GM10847 (cell line): ENCODE data around the gene ERVK3-1.
A peak's percentile ranks its signal among the peaks of the same experiment; 100 is the strongest.

ENCODE experiments used
- POLR2A ChIP-seq: IDR thresholded peaks from 2 replicates; pipeline ENCODE4 v1.6.1; 2011; ENCODE audit not compliant: insufficient read length; ENCODE audit errors: extremely low read depth

The ERVK3-1 gene

GRCh38 chr19:58351990-58352755, 47.0 kb downstream of the ERVK3-1 start:
- TF ChIP-seq POLR2A: no peak

DNA sequence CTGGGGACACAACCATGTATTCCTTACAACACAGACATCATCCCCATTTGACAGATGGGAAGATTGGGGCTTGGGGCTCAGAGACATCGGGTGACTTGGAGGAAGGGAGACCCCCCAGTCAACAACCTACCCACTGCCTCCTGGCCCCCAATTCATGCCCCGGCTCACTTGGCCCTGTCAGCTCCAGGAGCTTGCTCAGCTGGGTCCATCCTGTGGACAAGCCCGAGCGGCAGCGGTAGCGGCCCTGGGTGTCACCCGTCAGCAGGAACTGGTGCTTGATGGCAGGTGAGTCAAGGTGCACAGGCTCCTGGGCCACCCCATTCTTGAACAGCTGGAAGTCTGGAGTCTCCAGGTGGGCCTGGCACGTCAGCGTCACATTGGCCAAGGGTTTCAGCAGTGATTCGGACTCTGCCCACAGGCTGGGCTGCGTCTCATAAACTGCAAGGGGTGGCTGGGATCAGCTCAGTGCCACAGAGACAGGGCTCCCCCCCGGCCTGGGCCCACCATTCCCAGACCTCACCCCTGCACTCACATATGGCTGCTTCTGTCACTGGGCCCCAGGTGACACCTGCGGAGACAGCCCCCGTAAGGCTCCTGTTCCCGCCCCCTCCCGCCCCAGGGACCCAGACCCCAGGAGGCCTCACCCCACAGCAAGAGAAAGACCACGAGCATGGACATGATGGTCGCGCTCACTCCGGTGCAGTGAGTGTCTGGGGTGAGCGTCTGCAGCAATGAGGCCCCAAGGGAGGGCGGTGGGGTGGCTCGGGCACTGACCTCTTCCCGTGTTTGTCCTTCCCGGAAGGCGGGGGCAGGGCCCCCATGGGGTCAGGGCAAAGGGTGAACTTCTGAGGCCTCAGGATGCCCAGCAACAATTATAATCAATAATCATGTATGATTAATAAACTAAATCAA, 47.8 kb downstream of the ERVK3-1 start, which contains the start of gene A1BG:
A1BG (minus strand) TSS at position 733 of the 912 bp plus-strand sequence; CDS start at position 678, 55 bp downstream.
- TF ChIP-seq POLR2A: no peak

- TF ChIP-seq POLR2A: no peak
Observed at GRCh38 chr19:58353717-58354477, 48.7 kb downstream of the ERVK3-1 start.

DNA sequence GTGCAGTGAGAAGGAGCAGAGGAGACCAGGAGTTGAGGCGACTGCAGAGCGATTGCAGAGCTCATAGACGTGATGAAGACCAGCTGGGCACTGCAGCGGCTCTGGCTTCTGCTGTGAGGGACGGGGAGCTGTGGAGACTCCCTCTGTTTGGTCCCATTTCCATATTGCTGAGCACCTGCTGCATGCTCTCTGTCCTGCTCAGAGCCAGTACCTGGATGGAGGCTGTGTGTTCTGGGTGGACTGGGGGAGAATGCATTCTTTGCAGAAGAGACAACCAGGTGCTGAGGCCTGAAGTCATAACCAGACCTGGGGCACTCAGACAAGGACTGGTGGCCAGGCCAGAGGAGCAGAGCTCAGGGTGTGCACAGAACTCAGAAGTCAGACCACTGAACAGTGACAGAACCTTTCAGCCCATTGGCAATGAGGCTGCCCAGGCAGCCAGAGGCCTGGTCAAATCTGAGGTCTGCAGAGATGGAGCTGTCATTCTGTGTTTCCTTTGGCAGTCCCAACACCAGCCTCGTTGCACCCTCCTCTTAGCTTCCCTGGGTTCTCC, 49.4 kb downstream of the ERVK3-1 start:
- no peak for TF ChIP-seq POLR2A

DNA sequence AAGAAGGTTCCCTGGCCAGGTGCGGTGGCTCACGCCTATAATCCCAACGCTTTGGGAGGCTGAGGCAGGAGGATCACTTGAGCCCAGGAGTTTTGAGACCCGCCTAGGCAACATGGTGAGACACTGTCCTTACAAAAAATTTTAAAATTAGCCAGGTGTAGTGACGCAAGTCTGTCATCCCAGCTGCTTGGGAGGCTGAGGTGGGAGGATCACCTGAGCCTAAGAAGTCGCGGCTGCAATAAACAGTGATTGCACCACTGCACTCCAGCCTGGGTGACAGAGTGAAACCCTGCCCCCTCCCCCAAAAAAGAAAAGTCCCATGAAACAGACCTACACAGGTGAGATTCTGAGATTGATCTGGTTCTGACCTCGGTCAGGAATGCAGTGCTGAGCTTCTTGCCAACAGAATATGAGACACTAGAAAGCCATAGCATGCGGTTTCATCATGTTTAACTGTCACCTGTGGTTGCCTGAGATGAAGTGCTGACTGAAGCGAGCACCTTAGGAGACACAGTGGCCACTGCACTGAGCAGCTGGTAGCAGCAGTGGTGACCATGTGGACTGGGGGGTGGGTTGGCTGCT, 50.1 kb downstream of the ERVK3-1 start:
- TF ChIP-seq POLR2A: no peak

- no peak for TF ChIP-seq POLR2A
Observed at GRCh38 chr19:58355908-58356765, 51.0 kb downstream of the ERVK3-1 start.

DNA sequence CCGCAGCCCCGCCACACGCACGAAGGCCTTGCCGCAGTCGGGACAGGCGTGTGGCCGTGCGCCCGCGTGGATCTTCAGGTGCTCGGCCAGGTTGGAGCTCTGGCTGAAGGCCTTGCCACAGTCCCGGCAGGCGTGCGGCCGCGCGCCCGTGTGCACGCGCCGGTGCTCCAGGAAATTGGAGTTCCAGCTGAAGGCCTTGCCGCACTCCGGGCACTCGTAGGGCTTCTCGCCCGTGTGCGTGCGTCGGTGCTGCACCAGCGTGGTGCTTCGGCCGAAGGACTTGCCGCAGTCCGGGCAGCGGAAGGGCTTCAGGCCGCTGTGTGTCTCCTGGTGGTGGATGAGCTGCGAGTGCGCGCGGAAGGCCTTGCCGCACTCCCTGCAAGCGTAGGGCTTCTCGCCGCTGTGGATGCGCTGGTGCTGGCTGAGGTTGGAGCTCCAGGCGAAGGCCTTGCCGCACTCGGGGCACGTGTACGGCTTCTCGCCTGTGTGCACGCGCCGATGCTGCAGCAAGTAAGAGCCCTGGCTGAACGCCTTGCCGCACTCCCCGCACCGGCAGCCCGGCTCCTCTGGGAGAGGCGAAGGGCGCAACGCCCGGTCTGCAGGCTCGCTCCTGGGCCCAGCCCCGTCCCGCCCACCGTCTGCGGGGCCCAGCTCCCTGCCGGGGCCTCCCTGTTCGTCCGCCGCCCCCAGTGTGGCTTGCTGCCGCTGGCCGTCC, 51.7 kb downstream of the ERVK3-1 start:
- no peak for TF ChIP-seq POLR2A

GRCh38 chr19:58357481-58358145, 52.4 kb downstream of the ERVK3-1 start:
- TF ChIP-seq POLR2A: no peak

- peak; percentile 16 for TF ChIP-seq POLR2A
Observed at GRCh38 chr19:58361900-58362271, 56.7 kb downstream of the ERVK3-1 start.

DNA sequence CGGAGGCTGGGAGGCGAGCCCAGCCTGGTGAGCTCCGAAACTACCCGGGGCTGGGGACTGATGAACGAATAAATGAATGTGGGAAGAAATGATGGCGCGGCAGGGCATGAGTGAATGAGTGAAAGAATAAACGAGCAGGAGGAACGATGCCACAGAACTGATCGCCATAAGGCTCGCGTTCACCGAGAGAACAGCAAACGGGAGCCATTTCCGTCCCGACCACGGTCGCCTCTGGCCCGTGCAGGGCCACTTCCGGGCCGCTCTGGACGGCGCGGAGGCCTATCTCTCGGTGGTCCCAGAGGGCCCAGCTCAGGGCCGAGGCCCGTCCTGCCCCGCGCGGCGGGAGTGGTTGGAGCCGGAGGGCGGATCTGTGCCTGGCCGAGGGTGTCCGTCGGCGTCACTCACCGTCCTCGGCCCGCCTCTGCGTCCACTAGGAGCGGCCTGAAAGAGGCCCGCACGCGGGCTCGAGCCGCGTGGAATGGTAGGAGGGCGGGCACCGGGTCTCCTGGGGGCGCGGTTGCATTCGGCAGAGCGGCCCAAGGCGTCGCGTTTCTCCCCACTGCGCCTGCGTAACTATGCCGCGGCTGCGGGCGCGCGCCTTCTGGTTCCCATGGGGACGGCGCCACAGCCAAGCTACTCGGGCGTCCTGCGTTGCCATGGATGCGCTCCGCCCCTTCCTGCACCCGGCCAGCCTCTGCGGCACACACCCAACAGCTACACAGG, 57.3 kb downstream of the ERVK3-1 start, which contains the start of gene ZNF497:
ZNF497 (minus strand) TSS at position 480 of the 723 bp plus-strand sequence. CDS start 5,116 bp downstream, outside the sequence.
- TF ChIP-seq POLR2A: peak; percentile 42

DNA sequence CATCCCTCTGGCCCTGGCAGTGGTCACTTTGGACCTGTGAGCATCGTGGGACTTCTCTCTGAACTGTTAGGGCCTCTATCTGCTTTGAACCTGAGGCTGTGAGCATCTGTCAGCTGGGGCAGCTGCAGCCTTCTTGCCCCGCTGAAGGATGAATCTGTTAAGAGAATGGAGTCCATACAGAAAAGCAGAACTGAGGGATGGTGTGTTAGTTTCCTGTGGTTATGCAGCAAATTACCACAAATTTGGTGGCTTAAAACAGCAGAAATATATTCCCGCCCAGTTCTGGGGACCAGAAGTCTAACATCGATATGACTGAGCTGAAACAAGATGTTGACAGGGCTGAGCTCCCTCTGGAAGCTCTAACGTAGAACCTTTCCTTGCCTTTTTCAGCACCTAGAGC, 59.0 kb downstream of the ERVK3-1 start:
- no peak for TF ChIP-seq POLR2A
